CD4-positive, alpha-beta T cell treated with Interferon alpha-2 for 1 hour (primary cell): ENCODE results near the gene LGSN.
"Not testable (repeated sequence)": the region's sequence is repeated elsewhere in the genome, so short reads cannot be mapped to it uniquely, and the experiment has no call there.

Source experiments
- DNase-seq, 2 donors: peaks; one replicate each; pipeline ENCODE4 v3.0.0-alpha.2; 2020 to 2022

The LGSN gene

DNA sequence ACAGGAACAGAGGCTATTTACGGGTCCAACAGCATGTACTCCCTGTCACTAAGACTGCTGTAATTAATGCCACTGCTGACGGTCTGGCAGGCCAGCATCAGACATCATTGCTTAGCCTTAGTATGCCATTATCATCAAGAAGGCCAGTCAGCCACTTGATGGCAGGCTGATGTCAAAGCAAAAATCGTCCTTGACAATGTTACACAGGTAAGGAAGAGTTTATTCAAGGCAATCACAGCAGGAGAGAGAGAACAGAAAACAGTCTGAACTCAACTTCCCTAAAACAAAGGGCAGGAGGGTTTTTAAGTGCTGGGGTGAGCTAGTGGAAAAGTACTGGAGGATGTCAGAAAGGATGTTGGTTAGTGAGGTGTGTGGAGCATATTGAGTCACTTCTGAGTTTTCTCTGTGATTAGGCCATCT lies 83.4 kb downstream of the LGSN start:
- DNase-seq, result no peak

DNA sequence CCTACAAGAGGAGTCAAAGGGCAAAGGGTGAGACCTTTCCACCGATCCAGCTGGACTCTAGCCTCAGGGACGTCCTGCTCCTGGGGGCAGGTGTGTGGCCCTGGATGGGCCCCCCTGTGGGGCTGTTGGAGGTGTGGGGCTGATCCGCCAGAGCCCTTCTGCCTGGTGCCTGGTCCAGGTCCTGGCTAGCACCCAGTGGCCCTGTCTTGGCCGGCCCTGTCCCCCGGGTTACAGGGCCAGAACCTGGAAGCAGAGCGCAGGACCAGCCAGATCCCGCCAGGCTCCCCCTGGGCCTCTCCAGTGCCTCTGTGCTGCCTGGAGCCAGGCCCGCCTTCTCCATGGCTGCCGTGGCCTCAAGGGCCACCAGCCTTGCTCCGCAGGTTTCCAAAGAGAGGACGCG lies 89.3 kb downstream of the LGSN start:
- DNase-seq, result not testable (repeated sequence)

DNA sequence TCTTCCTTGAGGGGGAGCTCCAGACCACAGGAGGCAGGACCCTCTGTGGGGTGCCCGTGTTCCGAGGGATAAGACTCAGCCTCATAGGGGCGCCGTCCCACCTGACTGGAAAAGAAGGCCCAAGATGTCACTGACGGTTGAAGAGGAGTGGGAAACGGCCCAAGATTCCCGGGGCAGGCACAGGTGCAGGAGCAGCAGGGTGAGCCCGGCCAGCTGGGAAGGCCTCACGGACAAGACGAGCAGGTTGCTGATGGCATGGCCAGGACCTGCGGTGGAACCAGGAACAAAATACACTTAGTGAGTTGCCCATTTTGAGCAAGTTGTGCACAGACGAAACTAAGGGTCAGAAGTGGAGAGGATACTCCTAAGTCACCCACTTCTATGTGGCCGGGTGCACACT lies 89.8 kb downstream of the LGSN start:
- DNase-seq, result not testable (repeated sequence)

DNA sequence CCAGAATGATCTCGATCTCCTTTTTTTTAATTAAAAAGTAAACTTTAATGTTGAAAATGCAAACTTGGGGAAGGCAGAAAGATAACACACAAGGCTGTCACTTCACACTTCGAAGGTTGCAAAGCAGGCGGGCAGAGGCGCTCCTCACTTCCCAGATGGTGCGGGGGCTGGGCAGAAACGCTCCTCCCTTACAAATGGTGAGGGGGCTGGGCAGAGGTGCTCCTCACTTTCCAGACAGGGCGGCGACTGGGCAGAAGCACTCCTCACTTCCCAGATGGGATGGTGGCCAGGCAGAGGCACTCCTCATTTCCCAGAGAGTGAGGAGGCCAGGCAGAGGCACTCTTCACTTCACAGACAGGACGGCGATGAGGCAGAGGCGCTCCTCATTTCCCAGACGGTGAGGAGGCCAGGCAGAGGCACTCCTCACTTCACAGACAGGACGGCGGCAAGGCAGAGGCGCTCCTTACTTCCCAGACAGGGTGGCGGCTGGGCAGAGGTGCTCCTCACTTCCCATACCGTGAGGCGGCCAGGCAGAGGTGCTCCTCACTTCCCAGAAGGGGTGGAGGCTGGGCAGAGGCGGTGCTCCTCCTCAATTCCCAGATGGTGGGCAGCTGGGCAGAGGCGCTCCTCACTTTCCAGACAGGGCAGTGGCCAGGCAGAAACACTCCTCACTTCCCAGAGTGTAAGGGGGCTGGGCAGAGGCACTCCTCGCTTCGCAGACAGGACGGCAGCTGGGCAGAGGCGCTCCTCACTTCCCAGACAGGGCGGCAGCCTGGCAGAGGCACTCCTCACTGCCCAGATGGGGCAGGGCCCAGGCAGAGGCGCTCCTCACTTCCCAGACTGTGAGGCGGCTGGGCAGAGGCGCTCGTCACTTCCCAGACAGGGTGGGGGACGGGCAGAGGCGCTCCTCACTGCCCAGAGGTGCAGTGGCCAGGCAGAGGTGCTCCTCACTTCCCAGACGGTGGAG lies 91.6 kb downstream of the LGSN start:
- DNase-seq, result not testable (repeated sequence)

DNA sequence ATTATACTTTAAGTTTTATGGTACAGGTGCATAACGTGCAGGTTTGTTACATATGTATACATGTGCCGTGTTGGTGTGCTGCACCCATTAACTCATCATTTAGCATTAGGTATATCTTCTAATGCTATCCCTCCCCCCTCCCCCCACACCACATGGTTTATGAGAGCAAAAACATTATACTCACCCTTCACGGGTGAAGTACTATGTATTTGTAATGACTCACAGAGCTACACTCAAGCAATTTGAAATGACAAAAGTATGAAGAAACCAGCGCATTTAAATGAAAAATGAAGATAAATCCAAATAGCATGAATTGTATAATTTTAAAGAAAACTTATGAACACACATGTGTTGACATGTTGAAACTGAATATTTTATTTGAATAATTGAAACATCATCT lies 93.8 kb downstream of the LGSN start:
- DNase-seq, result not testable (repeated sequence)
